GM12864 (cell line): ENCODE data around the gene PYGO1.
"Not testable (repeated sequence)": the region's sequence is repeated elsewhere in the genome, so short reads cannot be mapped to it uniquely, and the experiment has no call there.

Source experiments
- DNase-seq: peaks from one replicate; pipeline ENCODE4 v3.0.0-alpha.2; 2011; ENCODE audit warnings: low read depth
- H3K4me3 ChIP-seq: 2 replicates; pipeline ENCODE4 v1.5.1; 2011; ENCODE audit warnings: mild to moderate bottlenecking, low read depth, low read length, control low read depth
- TF ChIP-seq, protein P1 (sequence below): IDR thresholded peaks from 2 replicates; pipeline ENCODE4 v1.5.1; 2011; ENCODE audit warnings: low read depth, mild to moderate bottlenecking, moderate library complexity, low read length, control low read depth, inconsistent platforms; ENCODE audit errors: missing control alignments

The PYGO1 gene

GRCh38 chr15:55494931-55495330 lies 93.2 kb downstream of the PYGO1 start:
- TF ChIP-seq, protein P1, sequence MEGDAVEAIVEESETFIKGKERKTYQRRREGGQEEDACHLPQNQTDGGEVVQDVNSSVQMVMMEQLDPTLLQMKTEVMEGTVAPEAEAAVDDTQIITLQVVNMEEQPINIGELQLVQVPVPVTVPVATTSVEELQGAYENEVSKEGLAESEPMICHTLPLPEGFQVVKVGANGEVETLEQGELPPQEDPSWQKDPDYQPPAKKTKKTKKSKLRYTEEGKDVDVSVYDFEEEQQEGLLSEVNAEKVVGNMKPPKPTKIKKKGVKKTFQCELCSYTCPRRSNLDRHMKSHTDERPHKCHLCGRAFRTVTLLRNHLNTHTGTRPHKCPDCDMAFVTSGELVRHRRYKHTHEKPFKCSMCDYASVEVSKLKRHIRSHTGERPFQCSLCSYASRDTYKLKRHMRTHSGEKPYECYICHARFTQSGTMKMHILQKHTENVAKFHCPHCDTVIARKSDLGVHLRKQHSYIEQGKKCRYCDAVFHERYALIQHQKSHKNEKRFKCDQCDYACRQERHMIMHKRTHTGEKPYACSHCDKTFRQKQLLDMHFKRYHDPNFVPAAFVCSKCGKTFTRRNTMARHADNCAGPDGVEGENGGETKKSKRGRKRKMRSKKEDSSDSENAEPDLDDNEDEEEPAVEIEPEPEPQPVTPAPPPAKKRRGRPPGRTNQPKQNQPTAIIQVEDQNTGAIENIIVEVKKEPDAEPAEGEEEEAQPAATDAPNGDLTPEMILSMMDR = no peak
- H3K4me3 ChIP-seq = no peak overlapping the region
- DNase-seq = no peak

GRCh38 chr15:55488952-55489600 lies 99.1 kb downstream of the PYGO1 start:
- not testable (repeated sequence) for H3K4me3 ChIP-seq, DNase-seq
